ENCODE results near the gene SERINC4. TPM values are rescaled to one million over a fixed set of nuclear protein-coding genes. Genes with fewer than 3 reads are reported as not detected.

SERINC4 gene
- total and polyA plus RNA-seq, 2 of the 4 experiments (the other 2 are of a cell fraction): under 0.01 to 0.09 TPM

DNA sequence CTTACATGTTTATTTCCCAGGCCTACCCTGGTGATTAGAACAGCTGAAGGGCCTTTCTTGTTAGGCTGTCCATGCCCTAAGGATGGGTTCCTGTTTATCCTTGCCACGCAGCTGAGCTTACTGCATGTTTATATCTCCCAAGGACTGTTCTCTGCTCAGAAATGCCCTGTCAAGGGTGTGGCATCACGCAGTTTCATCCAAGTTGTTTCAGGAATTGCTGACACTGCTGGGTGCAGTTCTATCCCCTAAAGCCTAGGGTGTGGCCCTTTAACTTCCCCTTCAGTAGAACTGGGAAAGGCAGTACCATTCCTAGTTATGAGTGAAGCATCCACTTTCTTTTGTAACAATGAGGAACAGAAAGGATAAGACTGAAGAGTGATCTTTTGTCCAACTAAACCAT is 28.2 kb downstream of the SERINC4 start:
- no peak overlapping the region for H4K91ac ChIP-seq (ENCODE audit: insufficient read depth, low read depth, low read length)
- H2BK20ac ChIP-seq (ENCODE audit: low read depth, low read length): no peak overlapping the region
- no peak overlapping the region for H2BK15ac ChIP-seq (ENCODE audit: low read depth, low read length)
- no peak for DNase-seq
- no peak overlapping the region for H2AFZ ChIP-seq (replicated peaks; ENCODE audit: low read length, poor library complexity)
- H3K14ac ChIP-seq (replicated peaks; ENCODE audit: low read depth, low read length): no peak overlapping the region
- H2AK5ac ChIP-seq (ENCODE audit: low read depth, low read length): no peak overlapping the region
- 100% methylated on average over 1 of the region's 2 CpGs; no CpG with 5 or more reads in 1 of the 2 experiments for WGBS, 2 experiments (ENCODE audit: extremely low coverage in 2 of 2, insufficient read length in 1 of 2)
- H4K5ac ChIP-seq (ENCODE audit: low read depth, low read length): no peak overlapping the region
- POLR2A ChIA-PET (ENCODE audit: unreplicated experiment): no interaction called here
- peaks cover 10 to 16% of the 10 kb centered on the region in 2 experiments; a peak in 3 of 4 replicates for H3K79me1 ChIP-seq (ENCODE audit: low read depth in 1 of 2, low read length in 2 of 2)
- BruUV-seq (replicated peaks): no TSS peak
- H3K4me1 ChIP-seq (ENCODE audit: control insufficient read depth, insufficient read depth, low read length): 0 out of 2 replicates have a peak, but pooled peaks cover 3% of the 10 kb centered on the region
- in situ Hi-C loops (cut with MboI; ENCODE audit: low sequenced_read_pairs): no loop called here
- no peak overlapping the region for H2AK9ac ChIP-seq (replicated peaks; ENCODE audit: low read depth, low read length, poor library complexity)
- no peak overlapping the region for H2BK5ac ChIP-seq (ENCODE audit: low read depth, low read length, poor library complexity, severe bottlenecking)
- H3K9me3 ChIP-seq (ENCODE audit: control insufficient read depth, insufficient read depth, low read length): no peaks in the 10 kb centered on the region
- H3K36me3 ChIP-seq (ENCODE audit: control insufficient read depth, insufficient read depth, low read length): peaks cover 31% of the 10 kb centered on the region
- H3K9me1 ChIP-seq (ENCODE audit: insufficient read depth, low read length): 0 out of 2 replicates have a peak, but pooled peaks cover 4% of the 10 kb centered on the region
- H3K9ac ChIP-seq (ENCODE audit: low read depth, low read length): no peak overlapping the region
- H4K8ac ChIP-seq (ENCODE audit: low read depth in 2 of 2, low read length in 2 of 2): no peak overlapping the region
- H3K4ac ChIP-seq (ENCODE audit: low read depth, low read length): no peak overlapping the region
- H3K4me2 ChIP-seq (ENCODE audit: low read depth, low read length): no peak overlapping the region
- no peaks in the 10 kb centered on the region; the same call in none of the 2 replicates for H4K20me1 ChIP-seq (ENCODE audit: insufficient read depth, low read length)
- ATAC-seq (ENCODE audit: low read depth): no peak
- H3K4me3 ChIP-seq (ENCODE audit: insufficient read depth, low read depth, low read length): no peak overlapping the region
- CTCF ChIA-PET: no interaction called here
- H3K56ac ChIP-seq (ENCODE audit: extremely low read depth, insufficient read depth, low read length): no peak overlapping the region
- intact Hi-C loops (cut with micrococcal nuclease): loop anchor here (10.0 kb wide), 1 partner anchor 257 kb away; the partner anchor contains the start of gene MAP1A
- H3K27ac ChIP-seq (ENCODE audit: insufficient read depth, low read length): no peak overlapping the region
- dilution Hi-C loops (cut with HindIII; ENCODE audit: low sequenced_read_pairs, unreplicated experiment): no loop called here
- no peak overlapping the region for H3K23ac ChIP-seq (ENCODE audit: low read depth, low read length)
- no peak overlapping the region for H2BK120ac ChIP-seq (ENCODE audit: low read depth, low read length)
- TF ChIP-seq, protein P1, sequence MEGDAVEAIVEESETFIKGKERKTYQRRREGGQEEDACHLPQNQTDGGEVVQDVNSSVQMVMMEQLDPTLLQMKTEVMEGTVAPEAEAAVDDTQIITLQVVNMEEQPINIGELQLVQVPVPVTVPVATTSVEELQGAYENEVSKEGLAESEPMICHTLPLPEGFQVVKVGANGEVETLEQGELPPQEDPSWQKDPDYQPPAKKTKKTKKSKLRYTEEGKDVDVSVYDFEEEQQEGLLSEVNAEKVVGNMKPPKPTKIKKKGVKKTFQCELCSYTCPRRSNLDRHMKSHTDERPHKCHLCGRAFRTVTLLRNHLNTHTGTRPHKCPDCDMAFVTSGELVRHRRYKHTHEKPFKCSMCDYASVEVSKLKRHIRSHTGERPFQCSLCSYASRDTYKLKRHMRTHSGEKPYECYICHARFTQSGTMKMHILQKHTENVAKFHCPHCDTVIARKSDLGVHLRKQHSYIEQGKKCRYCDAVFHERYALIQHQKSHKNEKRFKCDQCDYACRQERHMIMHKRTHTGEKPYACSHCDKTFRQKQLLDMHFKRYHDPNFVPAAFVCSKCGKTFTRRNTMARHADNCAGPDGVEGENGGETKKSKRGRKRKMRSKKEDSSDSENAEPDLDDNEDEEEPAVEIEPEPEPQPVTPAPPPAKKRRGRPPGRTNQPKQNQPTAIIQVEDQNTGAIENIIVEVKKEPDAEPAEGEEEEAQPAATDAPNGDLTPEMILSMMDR (conservative IDR thresholded peaks at IDR 0.05; ENCODE audit: low read depth, low read length): no peak
- no peak for TF ChIP-seq RAD21 (IDR thresholded peaks at IDR 0.05; ENCODE audit: low read length)
- TF ChIP-seq FOS (IDR thresholded peaks at IDR 0.05; ENCODE audit: low read depth, low read length): no peak
- no peak for TF ChIP-seq MAFK (IDR thresholded peaks at IDR 0.05; ENCODE audit: low read depth, low read length)
- TF ChIP-seq SMC3 (IDR thresholded peaks at IDR 0.05; ENCODE audit: low read depth, low read length): no peak
- no peak for TF ChIP-seq ELK1 (IDR thresholded peaks at IDR 0.05; ENCODE audit: borderline replicate concordance, low read depth, low read length)
- TF ChIP-seq NFE2L2 (IDR thresholded peaks at IDR 0.05; ENCODE audit: low read depth, low read length): no peak
- no peak for TF ChIP-seq MXI1 (IDR thresholded peaks at IDR 0.05; ENCODE audit: borderline replicate concordance, low read depth, low read length)
- H3K18ac ChIP-seq (ENCODE audit: low read depth, low read length): no peak overlapping the region
- no peaks in the 10 kb centered on the region for H3K27me3 ChIP-seq (ENCODE audit: control insufficient read depth, insufficient read depth, low read length)

Data from IMR-90 (cell line).